GM18508 (cell line): ENCODE results near the gene MCCC2.
A peak's percentile ranks its signal among the peaks of the same experiment; 100 is the strongest.
"Not testable (repeated sequence)": the region's sequence is repeated elsewhere in the genome, so short reads cannot be mapped to it uniquely, and the experiment has no call there.

Source experiments
- ATAC-seq: cut with Tn5 transposase; IDR thresholded peaks from one replicate; pipeline ENCODE4 v1.9.1; 2021; ENCODE audit warnings: moderate number of reproducible peaks; ENCODE audit not compliant: insufficient read depth, unreplicated experiment

The MCCC2 gene

GRCh38 chr5:71596169-71596568, 9.0 kb downstream of the MCCC2 start:
- no peak for ATAC-seq

- no peak for ATAC-seq
Observed at GRCh38 chr5:71597001-71597400, 9.9 kb downstream of the MCCC2 start.

- no peak for ATAC-seq
Observed at GRCh38 chr5:71600783-71601182, 13.6 kb downstream of the MCCC2 start.

GRCh38 chr5:71601222-71602026, 14.3 kb downstream of the MCCC2 start:
- ATAC-seq: peak; percentile 72

- not testable (repeated sequence) for ATAC-seq
Observed at GRCh38 chr5:71609916-71610315, 22.8 kb downstream of the MCCC2 start.

GRCh38 chr5:71615809-71616208, 28.7 kb downstream of the MCCC2 start:
- no peak for ATAC-seq

GRCh38 chr5:71620630-71621029, 33.5 kb downstream of the MCCC2 start:
- ATAC-seq: no peak

- no peak for ATAC-seq
Observed at GRCh38 chr5:71621268-71621667, 34.1 kb downstream of the MCCC2 start.

- no peak for ATAC-seq
Observed at GRCh38 chr5:71621741-71622140, 34.6 kb downstream of the MCCC2 start.

GRCh38 chr5:71623221-71623794, 36.2 kb downstream of the MCCC2 start:
- ATAC-seq: no peak

- ATAC-seq: no peak
Observed at GRCh38 chr5:71629950-71630349, 42.8 kb downstream of the MCCC2 start.

GRCh38 chr5:71631070-71631469, 43.9 kb downstream of the MCCC2 start:
- ATAC-seq: no peak

- no peak for ATAC-seq
Observed at GRCh38 chr5:71632168-71632567, 45.0 kb downstream of the MCCC2 start.

GRCh38 chr5:71633255-71634155, 46.4 kb downstream of the MCCC2 start:
- ATAC-seq: peak; percentile 50

- no peak for ATAC-seq
Observed at GRCh38 chr5:71637133-71637532, 50.0 kb downstream of the MCCC2 start.

- ATAC-seq: no peak
Observed at GRCh38 chr5:71640408-71640807, 53.3 kb downstream of the MCCC2 start.

GRCh38 chr5:71645030-71645429, 57.9 kb downstream of the MCCC2 start:
- no peak for ATAC-seq

- ATAC-seq: not testable (repeated sequence)
Observed at GRCh38 chr5:71650940-71651339, 63.8 kb downstream of the MCCC2 start.

GRCh38 chr5:71651579-71651978, 64.4 kb downstream of the MCCC2 start:
- ATAC-seq: no peak

- ATAC-seq: no peak
Observed at GRCh38 chr5:71652349-71652748, 65.2 kb downstream of the MCCC2 start.
